ENCODE results near the gene FBXO46.
A peak's percentile ranks its signal among the peaks of the same experiment; 100 is the strongest.

The FBXO46 gene

DNA sequence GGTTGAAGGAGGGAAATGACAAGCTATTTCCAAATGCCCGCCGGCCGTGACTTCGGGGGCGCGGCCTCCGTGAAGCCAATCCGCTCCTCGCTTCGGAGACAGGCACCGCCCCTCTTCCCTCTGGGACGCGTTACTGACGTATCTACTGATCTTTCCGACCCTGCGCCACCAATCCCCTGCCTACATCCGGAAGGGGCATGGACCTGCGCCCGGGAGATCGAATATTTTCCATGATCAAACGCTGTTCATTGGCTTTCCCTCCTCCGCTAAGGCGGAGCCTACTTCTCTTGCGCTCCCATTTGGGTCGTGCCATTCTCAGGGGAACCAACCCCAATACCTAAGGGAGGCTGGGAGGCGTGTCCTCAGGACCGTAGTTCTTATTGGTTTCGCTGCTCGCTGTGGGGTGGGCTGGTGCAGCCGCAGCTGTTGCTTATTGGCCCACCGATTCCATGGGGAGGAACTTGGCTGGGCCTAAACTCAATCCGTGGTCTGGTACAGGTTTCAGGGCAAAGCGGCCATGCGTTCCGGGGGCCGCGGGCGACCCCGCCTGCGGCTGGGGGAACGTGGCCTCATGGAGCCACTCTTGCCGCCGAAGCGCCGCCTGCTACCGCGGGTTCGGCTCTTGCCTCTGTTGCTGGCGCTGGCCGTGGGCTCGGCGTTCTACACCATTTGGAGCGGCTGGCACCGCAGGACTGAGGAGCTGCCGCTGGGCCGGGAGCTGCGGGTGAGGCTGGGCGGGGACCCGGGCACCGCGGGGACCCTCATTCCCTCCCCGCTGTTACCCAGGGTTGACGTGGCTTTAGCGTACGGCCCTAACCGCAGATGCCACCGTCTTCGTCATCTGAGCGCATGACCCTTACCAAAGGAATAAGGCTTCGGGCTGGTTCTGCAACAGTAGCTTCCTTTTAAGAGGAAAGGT, 38.2 kb downstream of the FBXO46 start, which contains the start of gene QPCTL:
QPCTL (plus strand) TSS at position 480 of the 919 bp plus-strand sequence; CDS start at position 518, 38 bp downstream.
- no peak for TF ChIP-seq EGR1 (IDR thresholded peaks at IDR 0.05)
- no peak for TF ChIP-seq TCF12 (IDR thresholded peaks at IDR 0.05; ENCODE audit: low read depth)
- TF ChIP-seq, protein P1, sequence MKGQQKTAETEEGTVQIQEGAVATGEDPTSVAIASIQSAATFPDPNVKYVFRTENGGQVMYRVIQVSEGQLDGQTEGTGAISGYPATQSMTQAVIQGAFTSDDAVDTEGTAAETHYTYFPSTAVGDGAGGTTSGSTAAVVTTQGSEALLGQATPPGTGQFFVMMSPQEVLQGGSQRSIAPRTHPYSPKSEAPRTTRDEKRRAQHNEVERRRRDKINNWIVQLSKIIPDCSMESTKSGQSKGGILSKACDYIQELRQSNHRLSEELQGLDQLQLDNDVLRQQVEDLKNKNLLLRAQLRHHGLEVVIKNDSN (IDR thresholded peaks at IDR 0.05), result no peak
- peak; percentile 56; the same call in 1 of the 2 replicates for TF ChIP-seq TAF1 (IDR thresholded peaks at IDR 0.05; ENCODE audit: low read depth)
- TF ChIP-seq EP300 (IDR thresholded peaks at IDR 0.05; ENCODE audit: borderline replicate concordance), result no peak; the same call in 1 of the 2 replicates
- no peak for TF ChIP-seq CEBPB (IDR thresholded peaks at IDR 0.05)
- peak; percentile 70 for TF ChIP-seq YY1 (IDR thresholded peaks at IDR 0.05; ENCODE audit: low read depth)
- no peak for TF ChIP-seq RAD21 (IDR thresholded peaks at IDR 0.05; ENCODE audit: low read depth)
- TF ChIP-seq CREB1 (IDR thresholded peaks at IDR 0.05; ENCODE audit: low read depth), result peak; percentile 64; the same call in 1 of the 2 replicates
- no peak for TF ChIP-seq FOXM1 (IDR thresholded peaks at IDR 0.05; ENCODE audit: borderline replicate concordance, low read depth)
- peak; percentile 41; the same call in 1 of the 2 replicates for TF ChIP-seq NFIC (IDR thresholded peaks at IDR 0.05)
- TF ChIP-seq, protein P2, sequence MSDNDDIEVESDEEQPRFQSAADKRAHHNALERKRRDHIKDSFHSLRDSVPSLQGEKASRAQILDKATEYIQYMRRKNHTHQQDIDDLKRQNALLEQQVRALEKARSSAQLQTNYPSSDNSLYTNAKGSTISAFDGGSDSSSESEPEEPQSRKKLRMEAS (IDR thresholded peaks at IDR 0.05), result peak; percentile 80
- TF ChIP-seq ZBTB7A (IDR thresholded peaks at IDR 0.05; ENCODE audit: low read depth), result peak; percentile 87
- TF ChIP-seq, protein P3, sequence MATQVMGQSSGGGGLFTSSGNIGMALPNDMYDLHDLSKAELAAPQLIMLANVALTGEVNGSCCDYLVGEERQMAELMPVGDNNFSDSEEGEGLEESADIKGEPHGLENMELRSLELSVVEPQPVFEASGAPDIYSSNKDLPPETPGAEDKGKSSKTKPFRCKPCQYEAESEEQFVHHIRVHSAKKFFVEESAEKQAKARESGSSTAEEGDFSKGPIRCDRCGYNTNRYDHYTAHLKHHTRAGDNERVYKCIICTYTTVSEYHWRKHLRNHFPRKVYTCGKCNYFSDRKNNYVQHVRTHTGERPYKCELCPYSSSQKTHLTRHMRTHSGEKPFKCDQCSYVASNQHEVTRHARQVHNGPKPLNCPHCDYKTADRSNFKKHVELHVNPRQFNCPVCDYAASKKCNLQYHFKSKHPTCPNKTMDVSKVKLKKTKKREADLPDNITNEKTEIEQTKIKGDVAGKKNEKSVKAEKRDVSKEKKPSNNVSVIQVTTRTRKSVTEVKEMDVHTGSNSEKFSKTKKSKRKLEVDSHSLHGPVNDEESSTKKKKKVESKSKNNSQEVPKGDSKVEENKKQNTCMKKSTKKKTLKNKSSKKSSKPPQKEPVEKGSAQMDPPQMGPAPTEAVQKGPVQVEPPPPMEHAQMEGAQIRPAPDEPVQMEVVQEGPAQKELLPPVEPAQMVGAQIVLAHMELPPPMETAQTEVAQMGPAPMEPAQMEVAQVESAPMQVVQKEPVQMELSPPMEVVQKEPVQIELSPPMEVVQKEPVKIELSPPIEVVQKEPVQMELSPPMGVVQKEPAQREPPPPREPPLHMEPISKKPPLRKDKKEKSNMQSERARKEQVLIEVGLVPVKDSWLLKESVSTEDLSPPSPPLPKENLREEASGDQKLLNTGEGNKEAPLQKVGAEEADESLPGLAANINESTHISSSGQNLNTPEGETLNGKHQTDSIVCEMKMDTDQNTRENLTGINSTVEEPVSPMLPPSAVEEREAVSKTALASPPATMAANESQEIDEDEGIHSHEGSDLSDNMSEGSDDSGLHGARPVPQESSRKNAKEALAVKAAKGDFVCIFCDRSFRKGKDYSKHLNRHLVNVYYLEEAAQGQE (IDR thresholded peaks at IDR 0.05; ENCODE audit: low read depth), result no peak
- TF ChIP-seq TEAD4 (IDR thresholded peaks at IDR 0.05), result 0 out of 2 replicates have a peak, but pooled peaks have one; percentile 27

DNA sequence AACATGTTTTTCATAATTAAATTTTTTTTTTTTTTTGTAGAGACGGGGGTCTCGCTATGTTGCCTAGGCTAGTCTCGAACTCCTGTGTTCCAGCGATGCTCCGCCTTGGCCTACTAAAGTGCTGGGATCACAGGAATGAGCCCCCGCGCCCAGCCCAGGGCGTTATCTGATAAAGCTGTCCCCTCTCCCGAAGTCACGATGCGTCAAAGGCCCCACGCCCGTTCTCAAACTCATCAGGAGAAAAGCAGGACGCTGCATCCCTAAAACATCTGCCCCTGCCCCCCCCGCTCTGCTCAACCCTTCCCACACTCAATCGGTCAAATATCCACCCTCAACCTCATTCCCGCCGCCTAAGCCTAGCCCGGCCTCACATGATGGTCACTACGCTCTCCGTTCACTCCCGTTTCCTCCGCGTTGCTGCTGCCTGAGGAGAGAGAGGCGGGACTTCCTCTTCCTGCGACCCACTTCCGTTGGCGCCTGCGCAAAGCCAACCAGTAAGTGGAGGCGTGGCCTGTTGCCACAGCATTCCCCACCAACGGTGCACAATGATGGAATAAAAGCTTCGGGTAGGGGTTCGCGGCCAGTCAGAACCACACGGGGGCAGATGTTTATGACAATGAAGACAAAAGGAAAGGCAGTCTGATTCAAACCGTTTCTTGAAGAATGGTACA, 39.0 kb downstream of the FBXO46 start, which contains the start of gene SNRPD2:
SNRPD2 (minus strand) TSS at position 438 of the 671 bp plus-strand sequence; CDS start at position 373, 65 bp downstream.
- TF ChIP-seq, protein P1 (IDR thresholded peaks at IDR 0.05), result peak; percentile 63; the same call in 1 of the 2 replicates
- no peak for TF ChIP-seq EP300 (IDR thresholded peaks at IDR 0.05; ENCODE audit: borderline replicate concordance)
- TF ChIP-seq, protein P2 (IDR thresholded peaks at IDR 0.05), result peak; percentile 89
- no peak for TF ChIP-seq CEBPB (IDR thresholded peaks at IDR 0.05)
- no peak for TF ChIP-seq NFIC (IDR thresholded peaks at IDR 0.05)
- no peak for TF ChIP-seq TEAD4 (IDR thresholded peaks at IDR 0.05)
- 0 out of 2 replicates have a peak, but pooled peaks have one; percentile 34 for TF ChIP-seq TCF12 (IDR thresholded peaks at IDR 0.05; ENCODE audit: low read depth)
- TF ChIP-seq YY1 (IDR thresholded peaks at IDR 0.05; ENCODE audit: low read depth), result peak; percentile 52; the same call in 1 of the 2 replicates
- TF ChIP-seq TAF1 (IDR thresholded peaks at IDR 0.05; ENCODE audit: low read depth), result peak; percentile 92
- TF ChIP-seq FOXM1 (IDR thresholded peaks at IDR 0.05; ENCODE audit: borderline replicate concordance, low read depth), result no peak

DNA sequence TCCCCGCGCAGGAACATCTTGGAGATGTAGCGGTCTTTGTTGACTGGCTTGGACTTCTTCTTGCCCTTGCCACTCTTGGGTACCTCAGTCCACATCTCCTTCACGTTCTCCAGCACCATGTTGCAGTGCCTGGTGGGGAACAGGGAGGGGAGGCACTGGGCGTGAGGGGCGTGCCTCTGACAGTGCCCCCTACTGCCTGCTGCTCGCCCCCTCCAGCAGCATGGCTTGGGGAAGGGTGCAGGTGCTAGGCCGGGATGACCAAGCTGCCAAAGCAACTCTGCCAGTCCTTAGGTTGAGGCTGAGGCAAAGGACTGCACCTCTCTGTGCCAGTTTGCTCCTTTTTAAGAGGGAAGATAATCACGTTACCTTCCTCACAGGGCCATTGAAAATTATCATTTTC, 43.1 kb downstream of the FBXO46 start:
- TF ChIP-seq TCF12 (IDR thresholded peaks at IDR 0.05; ENCODE audit: low read depth) (no peak), CREB1 (IDR thresholded peaks at IDR 0.05; ENCODE audit: low read depth) (no peak), EGR1 (IDR thresholded peaks at IDR 0.05) (no peak)

DNA sequence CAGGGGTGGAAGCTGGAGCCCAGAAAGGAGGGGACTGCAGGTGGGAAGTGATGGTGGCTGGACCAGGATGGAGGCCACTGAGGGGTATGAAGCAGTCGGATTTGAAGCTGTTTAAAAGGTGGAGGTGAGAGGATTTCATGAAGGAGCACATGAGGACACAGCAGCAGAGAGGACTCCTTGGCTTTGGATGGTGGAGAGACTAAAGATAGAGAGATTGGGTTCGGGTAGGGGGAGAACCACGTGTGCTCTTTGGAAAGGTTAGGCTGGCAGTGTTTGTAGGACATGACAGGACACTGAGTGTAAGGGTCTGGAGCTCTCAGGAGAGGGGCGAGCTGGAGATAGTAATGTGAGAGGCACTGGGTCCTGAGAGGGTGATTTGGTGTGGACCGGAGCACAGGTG, 47.8 kb downstream of the FBXO46 start:
- no peak for TF ChIP-seq TEAD4 (IDR thresholded peaks at IDR 0.05)
- no peak for TF ChIP-seq TCF12 (IDR thresholded peaks at IDR 0.05; ENCODE audit: low read depth)
- no peak for TF ChIP-seq CREB1 (IDR thresholded peaks at IDR 0.05; ENCODE audit: low read depth)
- no peak for TF ChIP-seq EP300 (IDR thresholded peaks at IDR 0.05; ENCODE audit: borderline replicate concordance)
- no peak for TF ChIP-seq FOXM1 (IDR thresholded peaks at IDR 0.05; ENCODE audit: borderline replicate concordance, low read depth)
- TF ChIP-seq TAF1 (IDR thresholded peaks at IDR 0.05; ENCODE audit: low read depth), result no peak
- TF ChIP-seq NFIC (IDR thresholded peaks at IDR 0.05), result no peak
- TF ChIP-seq, protein P3 (IDR thresholded peaks at IDR 0.05; ENCODE audit: low read depth), result no peak
- TF ChIP-seq, protein P2 (IDR thresholded peaks at IDR 0.05), result no peak
- TF ChIP-seq, protein P1 (IDR thresholded peaks at IDR 0.05), result no peak

Data from Ishikawa (cell line).